Activated CD4-positive, alpha-beta memory T cell treated with anti-CD3 and anti-CD28 coated beads for 36 hours (primary cell): ENCODE measurements around the gene ADGRE1. TPM values are rescaled to one million over a fixed set of nuclear protein-coding genes. Genes with fewer than 3 reads are reported as not detected.

Experiments used
- CTCF ChIA-PET: fragments of 350-600 bp; sonication (Branson Sonifier 250); formaldehyde crosslinking; loops from one replicate; lab custom pipeline; 2021; ENCODE audit warnings: antibody characterized with exemption, inconsistent platforms; lab: Charles Lee
- POLR2A ChIA-PET: fragments of 350-600 bp; sonication (Branson Sonifier 250); formaldehyde crosslinking; loops from one replicate; lab custom pipeline; 2021; ENCODE audit warnings: antibody characterized with exemption; lab: Charles Lee
- DNase-seq: peaks from one replicate; pipeline ENCODE4 v3.0.0-alpha.2; 2020
- H3K27ac Mint-ChIP-seq: one replicate; pipeline ENCODE4 v1.8.0; 2021; ENCODE audit warnings: mixed read lengths
- H3K27me3 Mint-ChIP-seq: one replicate; pipeline ENCODE4 v1.8.0; 2021; ENCODE audit warnings: mixed read lengths
- H3K36me3 Mint-ChIP-seq: one replicate; pipeline ENCODE4 v1.8.0; 2021; ENCODE audit warnings: mixed read lengths
- H3K4me1 Mint-ChIP-seq: one replicate; pipeline ENCODE4 v1.8.0; 2021; ENCODE audit warnings: low read depth, mixed read lengths
- H3K4me3 Mint-ChIP-seq: one replicate; pipeline ENCODE4 v1.8.0; 2021; ENCODE audit warnings: mild to moderate bottlenecking, mixed read lengths
- H3K9me3 Mint-ChIP-seq: one replicate; pipeline ENCODE4 v1.8.0; 2021; ENCODE audit warnings: mixed read lengths
- intact Hi-C: fragments of 100-400 bp; cut with micrococcal nuclease; formaldehyde crosslinking; loops from one replicate; pipeline ENCODE4 v1.15.1; 2023
- total RNA-seq, 2 experiments: library from RNA; stranded (reverse); gene quantifications; one replicate each; pipeline ENCODE4 v1.2.3, GENCODE V29; 2021

The ADGRE1 gene, protein sequence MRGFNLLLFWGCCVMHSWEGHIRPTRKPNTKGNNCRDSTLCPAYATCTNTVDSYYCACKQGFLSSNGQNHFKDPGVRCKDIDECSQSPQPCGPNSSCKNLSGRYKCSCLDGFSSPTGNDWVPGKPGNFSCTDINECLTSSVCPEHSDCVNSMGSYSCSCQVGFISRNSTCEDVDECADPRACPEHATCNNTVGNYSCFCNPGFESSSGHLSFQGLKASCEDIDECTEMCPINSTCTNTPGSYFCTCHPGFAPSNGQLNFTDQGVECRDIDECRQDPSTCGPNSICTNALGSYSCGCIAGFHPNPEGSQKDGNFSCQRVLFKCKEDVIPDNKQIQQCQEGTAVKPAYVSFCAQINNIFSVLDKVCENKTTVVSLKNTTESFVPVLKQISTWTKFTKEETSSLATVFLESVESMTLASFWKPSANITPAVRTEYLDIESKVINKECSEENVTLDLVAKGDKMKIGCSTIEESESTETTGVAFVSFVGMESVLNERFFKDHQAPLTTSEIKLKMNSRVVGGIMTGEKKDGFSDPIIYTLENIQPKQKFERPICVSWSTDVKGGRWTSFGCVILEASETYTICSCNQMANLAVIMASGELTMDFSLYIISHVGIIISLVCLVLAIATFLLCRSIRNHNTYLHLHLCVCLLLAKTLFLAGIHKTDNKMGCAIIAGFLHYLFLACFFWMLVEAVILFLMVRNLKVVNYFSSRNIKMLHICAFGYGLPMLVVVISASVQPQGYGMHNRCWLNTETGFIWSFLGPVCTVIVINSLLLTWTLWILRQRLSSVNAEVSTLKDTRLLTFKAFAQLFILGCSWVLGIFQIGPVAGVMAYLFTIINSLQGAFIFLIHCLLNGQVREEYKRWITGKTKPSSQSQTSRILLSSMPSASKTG
- 1 to 10 TPM; 6.6 to 6.8 TPM for total RNA-seq

DNA sequence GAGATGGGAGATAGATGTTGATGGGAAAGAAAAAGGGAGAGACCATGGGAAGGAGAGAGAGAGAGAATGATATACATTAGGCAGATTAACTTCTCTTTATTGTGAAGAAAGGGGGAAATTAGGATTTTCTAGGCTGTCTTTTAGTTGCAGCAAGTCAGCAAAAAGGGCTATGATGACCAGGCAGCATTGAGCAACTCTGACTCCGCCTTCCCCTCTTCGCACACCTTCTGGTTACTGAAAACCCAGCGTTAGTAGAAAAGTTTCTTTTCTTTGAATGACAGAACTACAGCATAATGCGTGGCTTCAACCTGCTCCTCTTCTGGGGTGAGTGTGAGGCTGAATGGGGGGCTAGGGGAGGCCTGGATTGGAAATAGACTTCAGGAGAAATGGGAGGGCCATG is at the start of gene ADGRE1:
TSS of gene ADGRE1 (plus strand) at position 264 of the 400 bp plus-strand sequence. CDS start at position 294, 30 bp downstream.
- DNase-seq, result peak; percentile 71
- no peak within 1 kb of the TSS for H3K4me3 Mint-ChIP-seq
- ChIA-PET POLR2A (no interaction called here), CTCF (no interaction called here)
- no peaks in the 10 kb centered on the region for H3K27me3 Mint-ChIP-seq
- peaks cover 8% of the 10 kb centered on the region for H3K36me3 Mint-ChIP-seq
- intact Hi-C loops, result loop anchor here (10.0 kb wide), 1 partner anchor 127 kb away; no protein-coding TSS in a partner anchor
- peaks cover 14% of the 10 kb centered on the region for H3K9me3 Mint-ChIP-seq
- peaks cover 55% of the 10 kb centered on the region for H3K4me1 Mint-ChIP-seq
- peak within 1 kb of the TSS; percentile 65 for H3K27ac Mint-ChIP-seq

DNA sequence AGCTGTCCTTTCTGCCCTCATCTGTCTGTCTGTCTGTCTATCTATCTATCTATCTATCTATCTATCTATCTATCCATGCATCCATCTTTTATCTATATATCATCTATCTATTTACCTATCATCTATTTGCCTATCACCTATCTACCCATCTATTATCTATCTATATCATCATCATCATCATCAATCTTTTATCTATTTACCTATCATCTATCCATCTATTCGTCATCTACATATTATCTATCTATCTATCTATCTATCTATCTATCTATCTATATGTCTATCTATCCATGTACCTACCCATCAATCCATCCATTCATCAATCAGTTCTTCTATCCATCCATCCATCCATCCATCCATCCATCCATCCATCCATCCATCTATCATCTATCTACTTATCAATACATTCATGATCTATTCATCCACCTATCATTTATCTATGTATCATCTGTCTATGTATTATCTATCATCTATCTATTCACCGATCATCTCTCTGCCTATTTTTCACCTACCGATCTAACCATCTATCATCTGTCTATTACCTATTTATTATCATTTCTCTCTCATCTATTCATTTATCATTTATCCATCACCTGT is 49.2 kb upstream of the ADGRE1 start:
- peaks cover 24% of the 10 kb centered on the region for H3K4me1 Mint-ChIP-seq
- peaks cover 2% of the 10 kb centered on the region for H3K9me3 Mint-ChIP-seq
- no peak overlapping the region for H3K4me3 Mint-ChIP-seq
- peak overlapping the region; percentile 11 for H3K27ac Mint-ChIP-seq
- H3K27me3 Mint-ChIP-seq, result no peaks in the 10 kb centered on the region
- peaks cover 36% of the 10 kb centered on the region for H3K36me3 Mint-ChIP-seq
- intact Hi-C loops, result no loop called here
- ChIA-PET CTCF (no interaction called here), POLR2A (no interaction called here)
- DNase-seq, result no peak

DNA sequence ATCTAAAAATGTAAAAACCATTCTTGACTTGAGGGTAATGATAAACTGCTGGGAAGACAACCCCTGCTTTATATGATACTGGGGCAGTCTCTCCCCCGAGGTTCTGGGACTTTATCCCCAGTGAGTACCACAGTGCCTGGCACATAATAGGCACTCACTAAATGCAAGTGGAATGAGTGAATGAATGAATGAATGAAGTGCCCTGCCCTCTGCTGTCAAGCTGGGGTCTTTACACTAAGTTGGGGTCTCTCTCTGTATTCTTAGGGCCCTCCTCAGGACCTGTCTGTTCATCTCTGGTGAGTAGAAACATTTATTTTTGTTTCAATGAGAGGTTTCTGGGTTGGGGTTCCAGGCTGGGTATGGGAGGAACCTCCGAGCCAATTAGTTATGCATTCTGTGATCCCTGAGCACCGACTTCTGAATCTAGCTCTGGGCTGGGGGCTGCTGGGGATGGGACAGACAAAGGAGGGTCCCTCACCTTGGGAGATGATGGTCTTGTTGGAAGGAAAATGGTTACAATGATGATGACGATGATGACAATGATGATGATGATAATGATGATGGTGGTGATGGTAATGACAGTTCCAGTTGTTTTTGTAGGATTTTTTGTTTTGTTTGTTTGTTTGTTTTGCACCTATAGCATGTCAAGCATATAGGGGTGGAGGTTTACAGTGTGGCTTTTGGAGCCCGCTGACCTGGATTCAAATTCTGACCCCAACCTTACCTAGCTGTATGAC is 44.3 kb upstream of the ADGRE1 start:
- Mint-ChIP-seq H3K9me3 (no peaks in the 10 kb centered on the region), H3K36me3 (peaks cover 14% of the 10 kb centered on the region), H3K4me3 (no peak overlapping the region), H3K27ac (no peak overlapping the region), H3K27me3 (no peaks in the 10 kb centered on the region), H3K4me1 (peaks cover 3% of the 10 kb centered on the region)
- DNase-seq, result no peak
- ChIA-PET CTCF (interaction anchor here (1.0 to 1.8 kb wide), 3 partner anchors 20 to 71 kb away, joined by 4 to 5 read pairs (median 4); partner anchors contain the start of gene VAV1), POLR2A (no interaction called here)
- intact Hi-C loops, result no loop called here

DNA sequence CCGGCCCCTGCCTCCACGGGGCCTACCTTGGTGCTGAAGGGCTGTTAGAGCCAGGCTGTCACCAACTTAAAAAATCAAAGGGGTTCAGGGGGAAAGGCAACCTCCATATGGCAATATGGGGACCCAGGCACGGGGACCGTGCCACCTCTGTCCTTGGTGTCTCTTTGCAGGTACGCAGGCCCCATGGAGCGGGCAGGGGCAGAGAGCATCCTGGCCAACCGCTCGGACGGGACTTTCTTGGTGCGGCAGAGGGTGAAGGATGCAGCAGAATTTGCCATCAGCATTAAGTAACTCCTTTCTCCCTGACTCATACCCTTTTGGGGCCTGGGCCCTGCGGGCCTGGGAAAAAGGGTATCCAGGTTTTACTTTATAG is 39.6 kb upstream of the ADGRE1 start:
- H3K36me3 Mint-ChIP-seq, result peaks cover 25% of the 10 kb centered on the region
- CTCF ChIA-PET, result no interaction called here

DNA sequence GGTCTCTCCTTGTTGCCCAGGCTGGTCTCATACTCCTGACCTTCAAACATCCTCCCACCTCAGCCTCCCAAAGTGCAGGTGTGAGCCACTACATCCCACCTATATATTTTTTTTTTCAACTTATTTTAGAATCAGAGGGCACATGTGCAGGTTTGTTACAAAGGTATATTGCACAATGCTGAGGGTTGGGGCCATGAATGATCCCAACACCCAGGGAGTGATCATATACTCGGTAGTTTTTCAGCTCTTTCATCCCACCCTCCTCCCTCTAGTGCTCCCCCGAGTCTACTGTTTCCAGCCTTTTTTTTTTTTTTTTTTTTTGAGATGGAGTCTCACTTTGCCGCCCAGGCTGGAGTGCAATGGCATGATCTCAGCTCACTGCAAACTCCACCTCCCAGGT is 38.4 kb upstream of the ADGRE1 start:
- intact Hi-C loops, result no loop called here
- no peaks in the 10 kb centered on the region for H3K4me1 Mint-ChIP-seq
- no peak overlapping the region for H3K27ac Mint-ChIP-seq
- no peak for DNase-seq
- POLR2A ChIA-PET, result no interaction called here
- no peaks in the 10 kb centered on the region for H3K9me3 Mint-ChIP-seq
- no peak overlapping the region for H3K4me3 Mint-ChIP-seq
- peaks cover 26% of the 10 kb centered on the region for H3K36me3 Mint-ChIP-seq
- H3K27me3 Mint-ChIP-seq, result no peaks in the 10 kb centered on the region
- CTCF ChIA-PET, result interaction anchor here (1.3 kb wide), 1 partner anchor 76 kb away, joined by 3 read pairs; the partner anchor contains the start of gene VAV1

More for the DNA sequence above, 39.6 kb upstream of the ADGRE1 start:
- no peaks in the 10 kb centered on the region for H3K9me3 Mint-ChIP-seq
- no peak overlapping the region for H3K27ac Mint-ChIP-seq
- no peak for DNase-seq
- no peaks in the 10 kb centered on the region for H3K4me1 Mint-ChIP-seq
- no peak overlapping the region for H3K4me3 Mint-ChIP-seq
- POLR2A ChIA-PET, result no interaction called here
- no peaks in the 10 kb centered on the region for H3K27me3 Mint-ChIP-seq
- intact Hi-C loops, result no loop called here

DNA sequence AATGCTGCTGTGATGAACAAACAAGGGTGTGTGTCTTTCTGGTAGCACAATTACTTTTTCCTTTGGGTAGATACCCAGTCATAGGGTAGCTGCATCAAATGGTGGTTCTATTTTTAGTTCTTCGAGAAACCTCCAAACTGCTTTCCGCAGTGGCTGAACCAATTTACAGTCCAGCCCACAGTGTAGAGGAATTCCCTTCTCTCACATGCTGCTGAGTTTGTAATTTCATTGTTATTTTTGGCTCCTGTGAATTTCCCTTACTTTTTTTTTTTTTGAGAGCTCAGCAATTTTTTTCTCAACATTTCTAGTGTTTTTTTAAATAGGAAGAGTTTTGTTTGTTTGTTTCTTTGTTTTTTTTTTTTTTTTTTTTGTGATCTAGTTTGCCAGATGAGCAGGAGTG is 37.5 kb upstream of the ADGRE1 start:
- no peak for DNase-seq
- Mint-ChIP-seq H3K9me3 (no peaks in the 10 kb centered on the region), H3K4me3 (no peak overlapping the region), H3K4me1 (no peaks in the 10 kb centered on the region), H3K27me3 (no peaks in the 10 kb centered on the region), H3K27ac (no peak overlapping the region), H3K36me3 (peaks cover 27% of the 10 kb centered on the region)
- ChIA-PET POLR2A (no interaction called here), CTCF (interaction anchor here (1.3 kb wide), 1 partner anchor 77 kb away, joined by 3 read pairs; the partner anchor contains the start of gene VAV1)
- intact Hi-C loops, result no loop called here

DNA sequence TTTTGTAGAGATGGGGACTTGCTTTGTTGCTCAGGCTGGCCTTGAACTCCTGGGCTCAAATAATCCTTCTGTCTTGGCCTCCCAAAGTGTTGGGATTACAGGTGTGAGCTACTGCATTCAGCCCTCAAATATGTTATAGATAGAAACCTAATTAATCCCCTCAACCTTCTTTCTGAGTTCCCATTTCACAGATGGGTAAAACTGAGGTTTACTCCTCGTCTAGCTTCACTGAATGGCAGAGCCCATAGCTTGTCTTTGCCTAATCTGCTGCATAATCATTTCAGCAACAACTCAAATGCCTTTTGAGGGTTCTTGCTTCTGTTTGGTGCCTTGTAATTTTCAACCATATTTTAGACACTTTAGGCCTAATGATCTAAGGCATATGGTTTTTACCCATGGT is 36.0 kb upstream of the ADGRE1 start:
- Mint-ChIP-seq H3K4me3 (no peak overlapping the region), H3K36me3 (peaks cover 35% of the 10 kb centered on the region), H3K27me3 (no peaks in the 10 kb centered on the region), H3K27ac (no peak overlapping the region), H3K9me3 (no peaks in the 10 kb centered on the region), H3K4me1 (no peaks in the 10 kb centered on the region)
- POLR2A ChIA-PET, result no interaction called here
- intact Hi-C loops, result no loop called here
- CTCF ChIA-PET, result interaction anchor here (1.2 kb wide), 1 partner anchor 12 kb away, joined by 5 read pairs; no protein-coding TSS in a partner anchor
- no peak for DNase-seq

DNA sequence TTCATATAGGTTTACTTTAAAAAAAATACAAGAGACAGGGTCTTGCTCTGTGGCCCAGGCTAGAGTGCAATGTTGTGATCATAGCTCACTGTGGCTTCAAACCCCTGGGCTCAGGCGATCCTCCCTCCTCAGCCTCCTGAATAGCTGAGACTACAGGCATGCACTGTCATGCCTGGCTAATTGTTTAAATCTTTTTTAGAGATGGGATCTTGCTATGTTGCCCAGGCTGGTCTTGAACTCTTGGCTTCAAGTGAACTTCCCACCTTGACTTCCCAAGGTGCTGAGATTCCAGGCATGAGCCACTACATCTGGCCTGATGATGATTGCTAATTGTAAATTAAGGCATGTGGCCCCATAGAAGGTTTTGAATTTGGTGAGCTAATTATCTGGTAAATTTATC is 35.4 kb upstream of the ADGRE1 start:
- intact Hi-C loops, result no loop called here
- no peak overlapping the region for H3K27ac Mint-ChIP-seq
- H3K4me3 Mint-ChIP-seq, result no peak overlapping the region
- H3K9me3 Mint-ChIP-seq, result no peaks in the 10 kb centered on the region
- POLR2A ChIA-PET, result no interaction called here
- peaks cover 38% of the 10 kb centered on the region for H3K36me3 Mint-ChIP-seq
- CTCF ChIA-PET, result interaction anchor here (0.7 to 2.1 kb wide), 3 partner anchors 11 to 114 kb away, joined by 3 to 5 read pairs (median 5); partner anchors contain the start of gene GPR108
- H3K27me3 Mint-ChIP-seq, result no peaks in the 10 kb centered on the region
- no peak for DNase-seq
- H3K4me1 Mint-ChIP-seq, result no peaks in the 10 kb centered on the region

DNA sequence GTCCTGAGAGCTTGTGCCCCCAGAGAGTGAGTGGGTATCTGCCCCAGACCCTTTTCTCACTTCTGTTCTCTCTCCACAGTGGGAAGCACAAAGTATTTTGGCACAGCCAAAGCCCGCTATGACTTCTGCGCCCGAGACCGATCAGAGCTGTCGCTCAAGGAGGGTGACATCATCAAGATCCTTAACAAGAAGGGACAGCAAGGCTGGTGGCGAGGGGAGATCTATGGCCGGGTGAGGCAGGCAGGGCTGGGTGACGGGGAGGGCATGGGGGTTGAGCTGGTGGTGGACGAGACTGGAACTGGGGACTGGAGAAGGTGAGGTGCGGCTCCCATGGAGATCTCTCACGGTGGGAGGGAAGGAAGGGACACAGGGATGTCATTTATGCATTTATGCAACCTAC is 33.5 kb upstream of the ADGRE1 start:
- Mint-ChIP-seq H3K27ac (no peak overlapping the region), H3K36me3 (peaks cover 38% of the 10 kb centered on the region), H3K9me3 (no peaks in the 10 kb centered on the region), H3K27me3 (no peaks in the 10 kb centered on the region), H3K4me3 (no peak overlapping the region), H3K4me1 (no peaks in the 10 kb centered on the region)
- intact Hi-C loops, result no loop called here
- no peak for DNase-seq
- ChIA-PET POLR2A (no interaction called here), CTCF (interaction anchor here (2.1 kb wide), 1 partner anchor 116 kb away, joined by 5 read pairs; the partner anchor contains the start of gene GPR108)

DNA sequence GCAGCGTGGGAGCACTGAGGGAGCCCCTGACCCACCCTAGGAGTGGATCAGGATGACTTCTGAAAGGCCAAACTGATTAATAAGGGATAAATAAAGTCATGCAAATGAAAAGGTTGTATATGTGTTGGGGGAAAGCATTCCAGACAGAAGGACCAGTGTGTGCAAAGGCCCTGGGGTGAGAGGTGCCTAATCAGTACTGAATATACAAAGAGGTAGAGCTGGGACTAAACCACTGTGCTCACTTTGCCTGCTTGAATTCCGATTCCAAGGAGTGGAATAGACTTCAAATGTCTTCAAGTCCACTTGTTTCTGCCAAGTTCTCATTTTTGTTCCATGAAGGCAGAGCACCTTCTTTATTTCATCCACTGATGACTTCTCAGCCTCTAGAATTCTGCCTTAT is 32.6 kb upstream of the ADGRE1 start:
- peaks cover 35% of the 10 kb centered on the region for H3K36me3 Mint-ChIP-seq
- POLR2A ChIA-PET, result no interaction called here
- H3K4me1 Mint-ChIP-seq, result no peaks in the 10 kb centered on the region
- CTCF ChIA-PET, result no interaction called here
- H3K27ac Mint-ChIP-seq, result no peak overlapping the region
- no peak overlapping the region for H3K4me3 Mint-ChIP-seq
- intact Hi-C loops, result no loop called here
- no peaks in the 10 kb centered on the region for H3K9me3 Mint-ChIP-seq
- H3K27me3 Mint-ChIP-seq, result no peaks in the 10 kb centered on the region
- DNase-seq, result no peak

DNA sequence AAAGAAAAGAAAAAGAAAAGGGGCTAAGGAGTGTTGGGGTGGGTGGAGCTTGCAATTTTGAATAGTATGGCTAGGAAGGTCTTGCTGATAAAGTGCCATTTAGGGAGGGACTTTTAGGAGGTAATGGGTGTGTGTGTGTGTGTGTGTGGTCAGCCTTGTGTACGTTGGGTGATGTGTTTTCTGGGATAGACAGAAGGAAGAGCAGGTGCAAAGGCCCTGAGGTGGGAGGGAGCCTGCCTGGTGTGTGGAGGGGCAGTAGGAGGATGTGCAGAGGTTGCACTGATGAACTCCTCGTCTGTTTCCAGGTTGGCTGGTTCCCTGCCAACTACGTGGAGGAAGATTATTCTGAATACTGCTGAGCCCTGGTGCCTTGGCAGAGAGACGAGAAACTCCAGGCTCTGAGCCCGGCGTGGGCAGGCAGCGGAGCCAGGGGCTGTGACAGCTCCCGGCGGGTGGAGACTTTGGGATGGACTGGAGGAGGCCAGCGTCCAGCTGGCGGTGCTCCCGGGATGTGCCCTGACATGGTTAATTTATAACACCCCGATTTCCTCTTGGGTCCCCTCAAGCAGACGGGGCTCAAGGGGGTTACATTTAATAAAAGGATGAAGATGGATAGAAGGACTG is 30.5 kb upstream of the ADGRE1 start:
- H3K4me1 Mint-ChIP-seq, result peaks cover 5% of the 10 kb centered on the region
- CTCF ChIA-PET, result interaction anchor here (0.6 kb wide), 1 partner anchor 147 kb away, joined by 3 read pairs; no protein-coding TSS in a partner anchor
- no peak overlapping the region for H3K4me3 Mint-ChIP-seq
- H3K9me3 Mint-ChIP-seq, result no peaks in the 10 kb centered on the region
- intact Hi-C loops, result no loop called here
- H3K27me3 Mint-ChIP-seq, result no peaks in the 10 kb centered on the region
- POLR2A ChIA-PET, result no interaction called here
- peaks cover 25% of the 10 kb centered on the region for H3K36me3 Mint-ChIP-seq
- DNase-seq, result no peak
- no peak overlapping the region for H3K27ac Mint-ChIP-seq
